ENCODE results near the gene TMEM214. TPM values are rescaled to one million over a fixed set of nuclear protein-coding genes. Genes with fewer than 3 reads are reported as not detected.

Gene TMEM214
- total RNA-seq, 4 donors from 2014 or later = 50.1 to 121 (median 82.0) TPM

DNA sequence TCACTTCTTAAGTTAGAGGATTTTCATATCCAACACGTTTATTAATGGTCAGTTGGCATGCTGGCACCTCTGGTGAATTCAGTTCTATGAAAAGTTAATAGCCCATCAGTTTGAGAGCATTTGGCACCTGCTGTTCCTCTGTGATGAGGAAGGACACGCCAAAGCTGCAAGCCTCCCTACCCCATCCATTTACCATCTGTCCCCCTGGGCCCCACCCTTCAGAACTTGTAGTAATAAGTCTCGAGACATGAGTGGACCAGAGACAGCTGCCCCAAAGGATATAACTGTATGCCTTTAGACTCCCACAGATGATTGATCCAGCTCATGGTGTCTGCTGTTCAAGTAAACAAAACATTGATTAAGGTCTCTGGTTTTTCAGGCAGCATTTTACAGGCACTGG lies 32.4 kb downstream of the TMEM214 start:
- Histone ChIP-seq H3K27ac (no peak overlapping the region), H3K36me3 (peaks cover 0 to 32% (median 0%) of the 10 kb centered on the region in 3 donors)

DNA sequence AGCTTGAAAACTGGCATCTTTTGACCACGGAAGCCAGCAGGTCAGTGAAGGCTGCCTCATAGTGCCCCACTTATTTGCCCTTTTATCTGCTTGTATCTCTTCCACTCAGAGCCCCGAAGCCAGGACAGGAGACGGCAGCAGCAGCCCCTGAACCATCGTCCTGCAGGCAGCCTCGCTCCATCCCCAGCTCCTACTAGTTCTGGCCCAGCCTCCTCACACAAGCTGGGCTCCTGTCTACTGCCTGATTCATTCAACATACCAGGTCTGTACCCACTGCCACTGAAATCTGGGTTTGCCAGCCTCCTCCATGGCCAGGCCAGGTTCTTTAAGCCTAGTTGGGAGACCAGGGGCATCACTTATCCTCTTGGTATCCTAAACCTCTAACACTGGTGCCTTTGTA lies 34.6 kb downstream of the TMEM214 start:
- DNase-seq = peak in 1 of 3 donors; percentile 30
- H3K36me3 ChIP-seq = peaks cover 0 to 32% (median 0%) of the 10 kb centered on the region in 3 donors
- H3K4me3 ChIP-seq = no peak overlapping the region
- no peaks in the 10 kb centered on the region for H3K27me3 ChIP-seq
- no peak overlapping the region for H3K27ac ChIP-seq
- TF ChIP-seq POLR2A (IDR thresholded peaks at IDR 0.05) = no peak
- TF ChIP-seq, protein P1, sequence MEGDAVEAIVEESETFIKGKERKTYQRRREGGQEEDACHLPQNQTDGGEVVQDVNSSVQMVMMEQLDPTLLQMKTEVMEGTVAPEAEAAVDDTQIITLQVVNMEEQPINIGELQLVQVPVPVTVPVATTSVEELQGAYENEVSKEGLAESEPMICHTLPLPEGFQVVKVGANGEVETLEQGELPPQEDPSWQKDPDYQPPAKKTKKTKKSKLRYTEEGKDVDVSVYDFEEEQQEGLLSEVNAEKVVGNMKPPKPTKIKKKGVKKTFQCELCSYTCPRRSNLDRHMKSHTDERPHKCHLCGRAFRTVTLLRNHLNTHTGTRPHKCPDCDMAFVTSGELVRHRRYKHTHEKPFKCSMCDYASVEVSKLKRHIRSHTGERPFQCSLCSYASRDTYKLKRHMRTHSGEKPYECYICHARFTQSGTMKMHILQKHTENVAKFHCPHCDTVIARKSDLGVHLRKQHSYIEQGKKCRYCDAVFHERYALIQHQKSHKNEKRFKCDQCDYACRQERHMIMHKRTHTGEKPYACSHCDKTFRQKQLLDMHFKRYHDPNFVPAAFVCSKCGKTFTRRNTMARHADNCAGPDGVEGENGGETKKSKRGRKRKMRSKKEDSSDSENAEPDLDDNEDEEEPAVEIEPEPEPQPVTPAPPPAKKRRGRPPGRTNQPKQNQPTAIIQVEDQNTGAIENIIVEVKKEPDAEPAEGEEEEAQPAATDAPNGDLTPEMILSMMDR (IDR thresholded peaks at IDR 0.05) = no peak
- no peaks in the 10 kb centered on the region for H3K9me3 ChIP-seq
- H3K4me1 ChIP-seq = peaks cover 0 to 29% (median 11%) of the 10 kb centered on the region in 4 donors

More for the DNA sequence above, 32.4 kb downstream of the TMEM214 start:
- peak in 1 of 3 donors; percentile 11 for DNase-seq
- no peaks in the 10 kb centered on the region for H3K9me3 ChIP-seq
- TF ChIP-seq, protein P1 (IDR thresholded peaks at IDR 0.05) = no peak
- no peak for TF ChIP-seq POLR2A (IDR thresholded peaks at IDR 0.05)
- H3K27me3 ChIP-seq = no peaks in the 10 kb centered on the region
- no peak overlapping the region for H3K4me3 ChIP-seq
- H3K4me1 ChIP-seq = peaks cover 0 to 17% (median 1%) of the 10 kb centered on the region in 4 donors

DNA sequence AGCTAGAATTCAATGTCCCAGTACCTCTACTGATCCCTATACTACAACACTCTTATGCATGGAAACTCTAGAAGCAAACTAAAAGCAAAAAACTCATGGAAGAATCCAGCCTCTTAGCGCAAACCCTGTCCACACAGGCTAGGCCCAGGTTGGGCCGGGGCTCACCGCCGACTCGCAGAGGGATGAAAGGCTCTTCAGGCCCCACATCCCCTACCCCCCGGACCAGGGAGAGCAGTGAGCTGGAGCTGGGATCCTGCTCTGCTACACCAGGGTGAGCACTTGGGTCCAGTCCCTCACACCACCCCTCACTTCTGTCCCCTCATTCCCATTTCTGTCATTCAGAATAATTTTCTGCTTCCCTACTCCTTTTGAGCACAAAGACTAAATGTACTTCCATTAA lies 36.7 kb downstream of the TMEM214 start:
- Histone ChIP-seq H3K9me3 (no peaks in the 10 kb centered on the region), H3K4me1 (peaks cover 0 to 39% (median 11%) of the 10 kb centered on the region in 4 donors), H3K4me3 (no peak overlapping the region), H3K27me3 (no peaks in the 10 kb centered on the region), H3K36me3 (peaks cover 0 to 32% (median 0%) of the 10 kb centered on the region in 3 donors), H3K27ac (no peak overlapping the region)
- DNase-seq = peak in 1 of 3 donors; percentile 6
- TF ChIP-seq, protein P1 (IDR thresholded peaks at IDR 0.05) = no peak
- TF ChIP-seq POLR2A (IDR thresholded peaks at IDR 0.05) = no peak

DNA sequence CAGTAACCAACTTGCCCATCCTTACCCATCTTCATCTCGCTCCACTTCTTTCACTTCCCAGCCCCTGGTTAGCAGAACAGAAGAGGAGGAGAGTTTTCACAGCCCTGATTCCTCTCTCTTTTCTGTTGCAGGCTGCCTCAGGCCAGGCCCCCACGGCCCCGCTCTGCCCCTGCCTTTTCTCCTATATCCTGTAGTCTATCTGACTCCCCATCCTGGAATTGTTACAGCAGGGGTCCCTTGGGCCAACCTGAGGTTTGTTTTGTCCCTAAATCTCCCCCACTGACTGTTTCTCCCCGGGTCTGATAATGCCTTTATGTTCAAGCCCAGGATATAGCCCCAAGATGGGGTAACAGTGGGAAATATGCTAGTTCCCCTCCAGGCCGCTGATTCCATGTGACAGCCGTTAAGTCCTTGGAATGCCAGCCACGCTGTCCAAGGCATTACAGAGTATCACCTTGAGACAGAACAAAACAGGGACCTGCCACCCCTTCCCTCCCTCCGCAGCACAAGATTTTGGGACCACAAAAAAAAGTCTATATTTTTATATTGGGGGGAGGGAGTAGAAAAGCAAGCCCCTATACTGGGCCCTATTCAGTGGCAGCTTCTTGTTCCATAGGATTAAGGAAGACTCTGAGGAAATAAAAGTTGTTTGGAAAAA lies 37.3 kb downstream of the TMEM214 start:
- Histone ChIP-seq H3K27ac (peak overlapping the region in 2 of 4 donors; percentile 95 to 96), H3K4me1 (peaks cover 0 to 45% (median 12%) of the 10 kb centered on the region in 4 donors), H3K36me3 (peaks cover 0 to 32% (median 0%) of the 10 kb centered on the region in 3 donors), H3K9me3 (no peaks in the 10 kb centered on the region), H3K4me3 (peak overlapping the region in 2 of 4 donors; percentile 66 to 97), H3K27me3 (no peaks in the 10 kb centered on the region)
- DNase-seq = no peak
- no peak for TF ChIP-seq POLR2A (IDR thresholded peaks at IDR 0.05)
- TF ChIP-seq, protein P1 (IDR thresholded peaks at IDR 0.05) = no peak

DNA sequence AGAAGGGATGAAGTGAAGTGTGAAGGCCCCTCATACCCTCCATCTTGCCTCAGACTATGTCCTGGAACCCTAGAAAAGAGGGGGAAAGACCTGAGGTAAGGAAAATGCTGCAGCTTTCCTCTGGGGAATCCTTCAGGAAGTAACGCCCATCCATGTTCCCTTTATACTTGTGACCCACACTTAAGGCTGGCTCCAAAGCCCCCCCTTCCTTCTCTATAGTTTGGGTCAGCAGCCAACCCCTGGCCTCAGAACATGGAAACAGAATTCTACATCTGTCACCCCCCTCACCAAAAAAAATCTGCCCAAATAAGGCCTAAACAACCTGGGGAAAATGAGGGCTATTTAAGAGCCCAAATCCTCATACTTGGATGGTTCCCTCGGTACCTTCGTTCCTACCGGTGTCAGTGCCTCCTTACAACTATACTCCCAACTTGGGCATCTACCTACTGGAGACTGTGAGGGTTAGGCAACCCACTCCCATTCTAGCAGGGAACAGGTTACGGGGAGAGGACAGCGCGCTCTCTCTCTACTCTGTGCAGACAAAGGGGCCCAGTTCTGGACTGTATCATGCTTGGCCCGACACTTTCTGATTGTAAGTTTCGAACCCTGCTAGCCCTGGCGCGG lies 38.0 kb downstream of the TMEM214 start:
- H3K27ac ChIP-seq = peak overlapping the region; percentile 88 to 96 (median 94)
- DNase-seq = no peak
- H3K4me3 ChIP-seq = peak overlapping the region; percentile 66 to 97 (median 82)
- H3K9me3 ChIP-seq = no peaks in the 10 kb centered on the region
- peaks cover 0 to 32% (median 0%) of the 10 kb centered on the region in 3 donors for H3K36me3 ChIP-seq
- H3K27me3 ChIP-seq = no peaks in the 10 kb centered on the region
- TF ChIP-seq, protein P1 (IDR thresholded peaks at IDR 0.05) = no peak
- no peak for TF ChIP-seq POLR2A (IDR thresholded peaks at IDR 0.05)
- H3K4me1 ChIP-seq = peaks cover 0 to 52% (median 15%) of the 10 kb centered on the region in 4 donors
